Islet of Langerhans (tissue), 1 donor: ENCODE measurements around the gene DCAF4L1.

Experiments
- FAIRE-seq: peaks from one replicate; lab custom pipeline; 2011; peaks lifted over from hg19 to GRCh38; lab: Jason Lieb, UNC

The DCAF4L1 gene, protein sequence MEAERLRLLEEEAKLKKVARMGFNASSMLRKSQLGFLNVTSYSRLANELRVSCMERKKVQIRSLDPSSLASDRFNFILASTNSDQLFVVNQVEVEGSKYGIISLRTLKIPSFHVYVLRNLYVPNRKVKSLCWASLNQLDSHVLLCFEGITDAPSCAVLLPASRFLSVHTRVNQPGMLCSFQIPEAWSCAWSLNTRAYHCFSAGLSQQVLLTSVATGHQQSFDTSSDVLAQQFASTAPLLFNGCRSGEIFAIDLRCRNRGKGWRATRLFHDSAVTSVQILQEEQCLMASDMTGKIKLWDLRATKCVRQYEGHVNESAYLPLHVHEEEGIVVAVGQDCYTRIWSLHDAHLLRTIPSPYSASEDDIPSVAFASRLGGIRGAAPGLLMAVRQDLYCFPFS

DNA sequence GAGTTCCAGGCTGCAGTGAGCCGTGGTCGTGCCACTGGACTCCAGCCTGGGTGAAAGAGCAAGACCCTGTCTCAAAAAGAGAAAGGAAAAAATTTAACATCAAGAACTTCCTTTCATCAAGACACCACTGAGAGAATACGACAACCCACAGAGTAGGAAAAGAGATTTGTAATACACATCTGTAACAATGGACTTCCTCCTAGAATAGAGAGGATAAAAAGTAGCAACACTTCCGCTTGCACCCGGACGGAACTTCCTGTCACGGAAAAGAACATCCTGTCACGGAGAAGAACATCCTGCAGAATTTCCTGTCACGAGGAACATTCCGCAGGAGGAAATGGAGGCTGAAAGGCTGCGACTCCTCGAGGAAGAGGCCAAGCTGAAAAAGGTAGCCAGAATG is at the start of gene DCAF4L1:
TSS of gene DCAF4L1 (plus strand) at position 301 of the 400 bp plus-strand sequence. CDS start at position 338, 37 bp downstream.
- FAIRE-seq: no peak

DNA sequence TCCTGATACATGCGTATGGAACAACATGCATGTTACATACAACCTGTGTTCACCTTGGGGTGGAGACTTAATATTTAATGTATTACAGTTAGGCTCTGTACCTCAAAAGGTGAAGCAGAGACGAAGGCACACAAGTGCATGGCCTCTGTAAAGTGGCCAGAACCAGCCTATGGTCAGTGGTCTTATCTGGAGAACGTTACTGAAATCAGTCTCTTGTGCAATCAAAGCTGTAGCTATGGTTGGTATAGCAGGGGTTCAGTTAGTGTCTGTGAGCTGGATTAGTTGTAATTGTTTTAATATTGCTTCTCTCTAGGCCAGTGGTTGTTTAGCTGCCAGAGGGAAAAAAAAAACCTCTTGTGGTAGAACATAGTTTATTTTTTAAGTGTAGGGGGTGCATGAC is 48.6 kb upstream of the DCAF4L1 start:
- FAIRE-seq: no peak

DNA sequence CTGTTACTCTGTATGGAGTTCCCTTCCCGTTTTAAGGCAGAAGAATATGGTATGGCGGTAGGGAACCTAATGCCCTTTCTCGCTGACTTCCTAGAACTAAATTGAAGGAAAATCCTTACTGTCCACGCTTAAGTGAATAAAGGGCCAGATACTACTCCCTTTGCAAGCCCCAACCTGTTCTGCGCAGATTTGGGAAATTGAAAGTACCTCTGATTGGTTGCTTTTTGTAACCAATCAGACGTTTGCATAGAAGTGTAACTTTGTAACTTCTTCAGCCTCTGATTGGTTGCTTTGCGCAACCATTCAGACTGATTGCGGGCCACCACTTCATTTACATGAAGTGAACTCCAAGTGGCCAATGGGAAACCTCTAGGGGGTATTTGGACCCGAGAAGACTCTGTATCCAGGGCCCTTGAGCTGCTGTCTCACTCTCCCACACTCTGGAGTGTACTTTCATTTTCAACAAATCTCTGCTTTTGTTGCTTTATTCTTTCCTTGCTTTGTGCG is 47.5 kb upstream of the DCAF4L1 start:
- no peak for FAIRE-seq

DNA sequence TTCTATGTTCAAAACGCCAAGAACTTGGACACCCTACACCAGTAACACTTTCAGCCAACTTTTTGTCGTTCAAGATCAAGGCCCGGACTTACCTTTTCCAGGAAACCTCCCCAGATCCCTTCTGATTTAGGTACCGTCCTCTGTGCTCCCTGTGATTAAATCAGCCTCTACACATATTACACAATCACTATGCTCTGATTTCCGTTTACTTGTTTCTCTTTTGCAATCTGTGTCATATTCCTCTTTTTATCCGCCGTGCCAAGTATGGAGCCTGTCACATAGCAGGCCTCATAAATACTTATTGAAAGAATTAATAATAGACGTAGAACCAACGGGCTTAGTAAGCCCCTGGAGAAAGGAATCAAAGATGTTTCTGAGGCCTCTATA is 47.0 kb upstream of the DCAF4L1 start:
- no peak for FAIRE-seq

DNA sequence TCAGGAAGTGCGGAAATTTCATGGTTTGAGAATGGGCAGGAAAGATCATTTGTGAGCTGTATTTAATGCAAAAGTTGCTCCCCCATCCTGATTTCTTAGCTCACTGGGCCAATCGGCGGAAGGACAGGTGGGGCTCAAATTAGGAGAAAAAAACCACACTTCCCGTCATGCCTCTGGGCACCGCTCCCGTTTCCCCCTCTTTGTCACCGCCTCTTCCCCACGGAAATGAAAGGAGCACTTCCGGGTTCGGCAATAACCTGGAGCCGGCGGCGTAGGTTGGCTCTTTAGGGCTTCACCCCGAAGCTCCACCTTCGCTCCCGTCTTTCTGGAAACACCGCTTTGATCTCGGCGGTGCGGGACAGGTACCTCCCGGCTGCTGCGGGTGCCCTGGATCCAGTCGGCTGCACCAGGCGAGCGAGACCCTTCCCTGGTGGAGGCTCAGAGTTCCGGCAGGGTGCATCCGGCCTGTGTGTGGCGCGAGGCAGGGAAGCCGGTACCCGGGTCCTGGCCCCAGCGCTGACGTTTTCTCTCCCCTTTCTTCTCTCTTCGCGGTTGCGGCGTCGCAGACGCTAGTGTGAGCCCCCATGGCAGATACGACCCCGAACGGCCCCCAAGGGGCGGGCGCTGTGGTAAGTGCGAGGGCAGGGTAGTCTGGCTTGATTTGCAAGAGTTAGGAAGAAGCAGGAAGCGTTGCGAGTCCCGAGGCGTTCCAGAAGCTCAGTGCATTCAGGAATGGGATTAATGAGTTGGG is 46.5 kb upstream of the DCAF4L1 start, which contains the start of gene TMEM33:
TSS of gene TMEM33 (plus strand) at position 529 of the 751 bp plus-strand sequence. CDS start at position 585, 56 bp downstream.
- peak; percentile 74 for FAIRE-seq

DNA sequence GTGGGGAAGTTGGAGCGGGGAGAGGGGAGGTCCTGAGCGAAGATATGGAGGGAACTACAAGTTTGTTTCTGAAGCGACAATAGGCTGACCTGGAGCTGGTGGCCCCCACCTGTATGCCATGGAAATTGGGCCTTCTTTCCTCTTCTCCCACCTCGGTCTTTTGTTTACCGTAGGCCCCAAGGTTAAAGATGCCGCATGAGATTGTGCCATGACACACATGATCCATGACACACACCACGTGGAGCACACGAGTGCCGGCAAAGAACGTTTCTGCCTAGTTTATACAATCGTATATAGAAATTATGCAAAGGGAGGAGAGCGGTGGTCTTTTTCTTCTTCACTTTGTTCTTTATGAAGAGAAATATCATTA is 45.9 kb upstream of the DCAF4L1 start:
- FAIRE-seq: no peak

DNA sequence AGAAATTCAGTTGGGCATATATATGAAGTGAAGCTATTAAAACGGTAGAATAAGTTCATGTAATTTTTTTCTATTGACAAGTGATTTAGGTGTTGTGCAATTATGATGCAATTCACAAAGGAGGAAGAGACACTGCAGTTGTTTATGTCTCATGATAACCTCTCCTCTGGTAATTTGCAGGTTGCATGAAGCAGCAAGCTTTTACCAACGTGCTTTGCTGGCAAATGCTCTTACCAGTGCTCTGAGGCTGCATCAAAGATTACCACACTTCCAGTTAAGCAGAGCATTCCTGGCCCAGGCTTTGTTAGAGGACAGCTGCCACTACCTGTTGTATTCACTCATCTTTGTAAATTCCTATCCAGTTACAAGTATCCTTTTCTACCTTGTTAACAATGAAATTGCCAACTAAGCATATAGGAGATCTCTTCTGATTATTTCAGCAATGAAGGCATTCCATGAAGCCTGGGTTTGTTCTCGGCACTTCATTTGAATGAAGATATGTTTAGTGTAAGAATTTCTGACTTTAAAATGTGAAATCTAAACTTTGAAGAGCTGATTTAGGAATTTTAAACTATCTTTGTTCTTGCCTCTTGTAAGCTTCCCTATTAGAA is 42.4 kb upstream of the DCAF4L1 start:
- no peak for FAIRE-seq

DNA sequence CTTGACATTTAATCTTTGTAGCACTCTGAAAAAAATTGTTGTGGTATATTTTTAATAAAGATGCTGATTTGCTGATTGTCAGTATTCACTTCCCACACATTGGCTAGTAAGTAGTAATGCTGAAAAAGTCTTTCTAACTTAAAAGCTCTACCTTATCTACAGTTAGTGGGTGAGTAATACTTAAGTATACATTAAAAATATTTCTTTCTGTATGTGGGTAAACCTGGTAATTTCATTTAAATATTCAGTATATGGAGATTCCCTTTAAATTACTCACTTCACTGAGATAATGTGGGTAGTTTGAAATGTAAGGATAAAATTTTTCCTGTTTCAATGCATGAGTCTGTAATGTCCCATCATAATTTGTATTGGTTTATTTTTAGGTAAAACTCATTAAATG is 40.7 kb upstream of the DCAF4L1 start:
- no peak for FAIRE-seq

DNA sequence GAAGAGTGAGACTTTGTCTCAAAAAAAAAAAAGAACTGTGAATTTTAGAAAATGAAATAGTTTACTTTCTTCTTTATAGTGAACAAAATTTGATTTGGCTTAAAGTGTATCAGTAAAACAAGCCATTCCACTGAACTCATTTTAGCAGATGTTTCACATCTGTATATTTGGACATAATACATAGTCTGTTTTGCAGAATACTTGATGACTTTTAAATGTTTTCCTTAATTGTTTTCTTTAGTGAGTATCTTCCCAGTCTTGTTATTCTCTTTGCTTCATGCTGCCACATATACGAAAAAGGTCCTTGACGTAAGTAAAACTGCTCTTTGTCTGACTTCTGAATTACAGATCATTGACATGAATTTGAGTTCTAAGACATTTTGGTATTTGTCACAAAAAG is 38.0 kb upstream of the DCAF4L1 start:
- FAIRE-seq: no peak

DNA sequence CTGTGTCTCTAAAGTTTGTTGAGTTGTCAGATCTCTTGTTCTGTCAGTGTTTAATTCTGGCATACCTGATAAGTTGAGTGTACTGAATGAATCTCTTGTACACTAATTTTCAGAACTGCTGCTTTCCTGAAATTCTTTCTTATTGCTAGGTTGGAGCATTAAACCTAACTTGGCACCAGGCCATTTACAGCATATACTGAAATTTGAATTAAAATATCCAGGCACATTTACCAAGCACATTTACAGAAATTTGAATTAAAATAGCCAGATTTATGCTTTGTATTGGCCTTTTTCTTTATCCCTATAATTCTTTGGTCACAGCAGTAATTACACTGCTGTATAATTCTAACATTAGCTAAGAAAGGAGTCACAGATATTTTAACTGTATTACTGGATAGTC is 37.5 kb upstream of the DCAF4L1 start:
- no peak for FAIRE-seq

DNA sequence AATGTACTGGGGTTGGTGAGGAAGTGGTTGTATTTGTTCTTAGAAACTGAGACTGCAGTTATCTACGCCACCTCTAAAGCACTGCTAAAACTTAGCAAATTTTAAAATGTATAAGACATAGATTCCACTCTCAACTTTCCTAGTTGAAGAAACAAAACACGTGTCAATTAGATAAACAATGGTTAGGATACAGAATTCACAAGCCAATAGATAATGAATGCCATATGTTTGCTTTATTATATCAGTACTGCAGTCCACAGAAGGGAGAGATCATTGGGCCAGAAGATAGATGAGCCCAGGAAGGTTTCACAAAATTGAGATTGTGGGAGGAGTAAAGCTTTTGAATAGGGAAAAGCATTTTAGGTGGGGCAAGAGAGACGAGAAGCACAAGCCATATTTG is 32.0 kb upstream of the DCAF4L1 start:
- FAIRE-seq: no peak

DNA sequence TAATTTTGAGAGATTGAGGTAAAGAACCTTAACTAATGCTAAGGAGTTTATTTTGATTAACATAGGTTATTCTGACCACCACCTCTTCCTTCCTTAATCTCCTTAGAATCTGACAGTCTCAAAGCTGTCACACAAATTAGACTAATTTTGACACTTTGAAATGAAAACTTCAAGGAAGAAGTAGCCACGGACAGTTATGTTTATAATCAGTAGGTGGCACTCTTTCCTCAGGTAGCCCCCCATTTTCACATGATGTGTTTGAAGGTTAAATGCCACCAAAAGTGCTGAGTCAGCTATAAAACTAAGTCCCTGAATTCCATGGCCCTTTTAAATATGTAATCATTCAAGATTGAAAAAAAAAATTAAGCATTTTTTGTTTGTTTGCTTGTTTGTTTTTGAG is 23.9 kb upstream of the DCAF4L1 start:
- FAIRE-seq: peak; percentile 47

DNA sequence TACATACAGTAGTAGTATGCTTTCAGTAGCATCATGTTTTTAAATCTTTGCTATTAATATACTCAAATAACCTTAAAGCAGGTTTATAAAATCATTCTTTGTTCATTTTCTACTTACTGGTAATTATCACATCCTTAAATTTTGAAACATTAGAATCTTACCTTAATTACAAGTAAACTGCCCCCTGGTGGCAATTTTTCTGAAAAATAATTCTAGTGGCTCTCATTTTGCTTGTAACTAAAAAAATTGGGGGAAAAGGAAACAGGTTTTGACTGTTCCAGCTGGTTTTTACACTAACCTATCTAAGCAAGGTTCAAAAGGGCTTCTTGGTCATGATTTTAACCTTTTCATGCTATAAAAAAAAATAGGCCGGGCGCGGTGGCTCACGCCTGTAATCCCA is 18.5 kb upstream of the DCAF4L1 start:
- FAIRE-seq: peak; percentile 51

DNA sequence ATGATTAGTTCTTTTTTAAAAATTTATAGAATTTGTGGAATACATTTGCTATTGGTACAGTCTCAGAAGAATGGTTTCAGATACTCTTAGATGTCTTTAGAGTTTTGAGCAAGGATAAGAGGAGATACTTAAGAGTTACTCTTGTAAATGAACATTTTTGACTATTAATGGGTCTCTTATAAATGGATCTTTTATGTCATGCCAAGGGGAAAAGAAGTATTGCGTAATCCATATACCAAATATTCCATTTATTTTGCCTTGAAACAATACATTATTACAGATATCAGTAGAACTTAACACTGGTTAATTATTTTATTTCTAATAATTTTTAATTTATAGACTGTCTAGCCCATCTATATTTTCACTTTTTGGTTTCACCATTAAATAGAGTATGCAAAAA is 17.2 kb upstream of the DCAF4L1 start:
- no peak for FAIRE-seq

DNA sequence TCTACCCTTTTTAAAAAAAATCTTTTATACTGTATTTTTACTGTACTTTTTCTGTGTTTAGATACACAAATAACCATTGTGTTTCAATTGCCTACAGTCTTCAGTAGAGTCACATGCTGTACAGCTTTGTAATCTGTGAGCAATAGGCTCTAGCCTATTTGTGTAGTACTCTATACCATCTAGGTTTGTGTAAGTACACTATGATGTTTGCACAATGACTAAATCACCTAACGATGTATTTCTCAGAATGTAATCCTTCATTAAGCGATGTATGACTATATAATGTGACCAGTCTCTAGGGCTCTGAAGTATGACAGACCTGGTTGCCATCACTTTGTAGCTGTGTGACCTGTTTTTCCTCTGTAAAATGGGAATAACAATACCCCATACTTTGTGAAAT is 14.2 kb upstream of the DCAF4L1 start:
- no peak for FAIRE-seq

DNA sequence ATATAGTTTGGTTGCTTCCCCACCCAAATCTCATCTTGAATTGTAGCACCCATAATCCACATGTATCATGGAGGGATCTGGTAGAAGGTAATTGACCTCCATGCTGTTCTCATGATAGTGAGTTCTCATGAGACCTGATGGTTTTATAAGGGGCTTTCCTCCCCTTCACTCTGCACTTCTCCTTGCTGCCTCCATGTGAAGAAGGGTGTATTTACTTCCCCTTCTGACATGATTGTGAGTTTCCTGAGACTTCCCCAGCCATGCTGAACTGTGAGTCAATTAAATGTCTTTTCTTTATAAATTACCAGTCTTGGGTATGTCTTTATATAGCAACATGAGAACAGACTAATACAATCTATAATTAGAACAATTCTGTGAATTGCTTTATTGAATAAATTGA is 11.9 kb upstream of the DCAF4L1 start:
- no peak for FAIRE-seq

DNA sequence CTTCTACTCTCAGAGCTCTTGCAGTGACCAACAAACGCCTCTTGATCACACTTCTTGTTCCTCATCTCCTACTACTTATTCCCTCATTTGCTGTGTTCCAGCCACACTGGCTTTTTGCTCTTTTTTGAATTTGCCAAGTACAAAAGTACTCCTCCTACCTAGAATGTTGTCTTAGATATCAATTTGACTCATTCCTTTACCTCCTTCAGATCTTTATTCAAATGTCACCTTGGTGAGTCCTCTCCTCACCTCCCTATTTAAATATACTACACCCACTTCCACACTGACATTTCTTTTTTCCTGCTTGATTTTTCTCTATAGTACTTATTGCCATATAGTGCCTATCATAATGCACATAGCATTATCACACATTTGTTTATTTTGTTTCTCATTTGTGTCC is 6.2 kb upstream of the DCAF4L1 start:
- no peak for FAIRE-seq

DNA sequence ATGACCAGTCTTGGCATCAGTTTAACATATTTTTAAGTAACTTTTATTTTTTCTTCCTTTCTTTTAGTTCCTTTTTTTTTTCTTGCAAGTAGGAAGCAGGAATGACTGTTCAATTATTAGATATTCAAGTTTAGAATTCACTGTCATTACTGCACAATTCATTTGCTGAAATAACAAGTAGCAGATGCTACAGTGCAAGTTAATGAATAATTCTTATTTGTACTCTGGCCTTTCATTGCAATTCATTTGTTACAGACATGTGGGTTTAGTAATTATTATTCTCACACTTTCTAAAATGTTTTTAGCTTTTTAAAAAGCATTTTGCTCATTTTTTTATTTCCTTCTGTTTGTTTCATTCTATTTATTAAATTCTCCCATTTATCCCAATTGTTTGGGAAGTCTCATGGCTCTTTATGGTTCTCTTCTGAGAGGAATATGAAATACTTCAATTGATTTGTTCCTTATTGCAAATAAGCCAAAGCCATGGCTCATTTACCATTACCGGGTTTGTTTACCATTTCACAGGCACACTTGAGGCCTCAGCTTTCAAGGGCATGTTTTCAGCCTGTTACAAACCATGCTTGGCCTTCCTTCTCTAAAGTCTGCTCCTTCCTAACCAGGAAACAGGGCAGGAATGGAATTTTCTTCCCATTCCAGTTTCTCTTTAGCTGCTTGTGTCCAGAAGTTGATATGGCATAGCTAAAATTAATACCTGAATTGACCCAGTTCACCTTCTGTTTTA is 4.6 kb upstream of the DCAF4L1 start:
- peak; percentile 94 for FAIRE-seq

DNA sequence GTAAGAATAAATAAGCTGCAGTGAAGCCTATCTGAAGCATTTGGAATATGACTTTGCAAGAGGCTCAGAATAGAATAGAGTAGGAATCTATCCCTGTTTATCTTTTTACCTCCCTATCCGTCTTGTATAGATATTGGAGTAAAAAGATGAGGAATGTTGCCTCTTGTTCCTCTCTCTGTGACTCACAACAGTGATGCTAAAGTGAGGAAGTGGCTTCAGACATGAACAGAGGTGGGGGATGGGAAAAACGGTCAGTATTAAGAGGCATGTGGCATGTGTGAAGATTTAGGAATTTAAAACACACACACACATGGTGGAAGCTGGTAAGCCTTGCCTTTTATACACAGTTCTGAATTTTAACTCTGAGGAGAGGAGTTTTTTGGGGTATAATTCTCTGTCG is 3.8 kb upstream of the DCAF4L1 start:
- FAIRE-seq: no peak

DNA sequence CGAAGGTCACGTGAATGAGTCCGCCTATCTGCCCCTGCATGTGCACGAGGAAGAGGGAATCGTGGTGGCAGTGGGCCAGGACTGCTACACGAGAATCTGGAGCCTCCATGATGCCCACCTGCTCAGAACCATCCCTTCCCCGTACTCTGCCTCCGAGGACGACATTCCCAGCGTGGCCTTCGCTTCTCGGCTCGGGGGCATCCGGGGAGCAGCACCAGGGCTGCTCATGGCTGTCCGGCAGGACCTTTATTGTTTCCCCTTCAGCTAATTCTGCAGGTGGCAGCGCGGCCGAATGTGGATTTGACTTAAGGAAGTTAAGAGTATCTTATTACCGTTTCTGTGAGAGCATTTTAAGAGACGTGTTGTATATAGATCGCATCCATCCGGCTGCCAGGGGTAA is 1.2 kb downstream of the DCAF4L1 start:
- no peak for FAIRE-seq

DNA sequence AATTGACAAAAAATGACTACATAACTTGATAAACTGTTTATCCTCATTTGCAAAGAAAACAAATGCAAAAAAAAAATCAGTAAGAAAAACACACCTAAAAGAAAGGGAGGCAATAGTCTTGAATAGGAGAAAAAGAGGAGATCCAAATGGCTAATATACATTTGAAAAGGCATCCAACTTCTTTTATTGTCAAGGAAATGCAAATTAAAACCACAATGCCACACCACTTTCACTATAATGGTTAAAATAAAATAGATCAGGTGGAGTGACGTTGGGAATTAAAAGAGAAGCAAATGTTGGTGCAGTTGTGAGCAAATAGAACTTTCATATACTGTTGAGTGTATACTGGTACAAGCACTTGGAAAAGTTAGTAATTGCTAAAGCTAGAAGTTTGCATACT is 3.6 kb downstream of the DCAF4L1 start:
- FAIRE-seq: no peak

DNA sequence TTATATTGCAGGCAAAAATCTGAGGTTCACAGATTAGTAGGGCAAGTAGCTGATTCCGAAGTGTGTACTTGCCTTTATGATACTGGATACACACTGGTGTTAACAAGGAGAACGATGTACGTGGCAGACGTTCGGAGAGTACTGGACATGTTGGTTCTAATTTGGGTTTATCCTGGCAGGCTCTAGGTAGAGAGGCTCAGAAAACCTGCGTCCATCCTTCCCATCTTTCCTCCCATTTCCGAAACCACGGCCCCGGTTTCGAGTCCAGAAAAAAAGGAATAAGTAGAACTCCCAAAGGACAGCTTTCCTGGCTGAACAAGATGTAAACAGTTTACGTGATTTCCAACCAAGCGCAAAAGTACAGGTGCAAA is 8.4 kb downstream of the DCAF4L1 start:
- no peak for FAIRE-seq
